GM18508 (cell line): ENCODE measurements around the gene SREBF1.

ENCODE experiments used
- ATAC-seq: cut with Tn5 transposase; IDR thresholded peaks from one replicate; pipeline ENCODE4 v1.9.1; 2021; ENCODE audit warnings: moderate number of reproducible peaks; ENCODE audit not compliant: insufficient read depth, unreplicated experiment

Gene SREBF1

GRCh38 chr17:17842111-17842876 lies 5.5 kb upstream of the SREBF1 start:
- ATAC-seq, result no peak

- no peak for ATAC-seq
Measured at GRCh38 chr17:17841601-17842025, 4.8 kb upstream of the SREBF1 start.

GRCh38 chr17:17840751-17841591 lies 4.2 kb upstream of the SREBF1 start:
- no peak for ATAC-seq

- no peak for ATAC-seq
Measured at GRCh38 chr17:17839791-17840707, 3.3 kb upstream of the SREBF1 start.

GRCh38 chr17:17837966-17838962 lies 1.5 kb upstream of the SREBF1 start:
- no peak for ATAC-seq

- no peak for ATAC-seq
Measured at GRCh38 chr17:17837380-17837821, 615 bp upstream of the SREBF1 start.

GRCh38 chr17:17836250-17836817 lies 452 bp downstream of the SREBF1 start:
- no peak for ATAC-seq

- ATAC-seq, result no peak
Measured at GRCh38 chr17:17835415-17836249, 1.2 kb downstream of the SREBF1 start.

- no peak for ATAC-seq
Measured at GRCh38 chr17:17834974-17835373, 1.8 kb downstream of the SREBF1 start.

- ATAC-seq, result no peak
Measured at GRCh38 chr17:17833658-17834357, 3.0 kb downstream of the SREBF1 start.

GRCh38 chr17:17832032-17832363 lies 4.8 kb downstream of the SREBF1 start:
- ATAC-seq, result no peak

GRCh38 chr17:17831208-17832031 lies 5.4 kb downstream of the SREBF1 start:
- no peak for ATAC-seq

GRCh38 chr17:17830740-17831207 lies 6.0 kb downstream of the SREBF1 start:
- no peak for ATAC-seq

- ATAC-seq, result no peak
Measured at GRCh38 chr17:17830269-17830567, 6.6 kb downstream of the SREBF1 start.

- ATAC-seq, result no peak
Measured at GRCh38 chr17:17827826-17828621, 8.8 kb downstream of the SREBF1 start.
